Loucy (cell line): Measurements from ENCODE around the gene SLC38A7.

ENCODE experiments used
- H2AFZ ChIP-seq: fragments of 200-600 bp; sonication (generic); 2 replicates; pipeline ENCODE4 v1.6.0; 2016; ENCODE audit warnings: antibody characterized with exemption, mild to moderate bottlenecking, low read length, moderate library complexity
- H3F3A ChIP-seq: fragments of 200-600 bp; 2 replicates; pipeline ENCODE4 v1.6.0; 2016; ENCODE audit warnings: antibody characterized with exemption, low read depth, mild to moderate bottlenecking
- H3K27me3 ChIP-seq: fragments of 200-600 bp; sonication (generic); 2 replicates; pipeline ENCODE4 v1.6.1; 2014; ENCODE audit warnings: low read length, mild to moderate bottlenecking; ENCODE audit not compliant: insufficient read depth, poor library complexity, severe bottlenecking
- H3K36me3 ChIP-seq: fragments of 200-600 bp; sonication (generic); 2 replicates; pipeline ENCODE4 v1.6.1; 2016; ENCODE audit warnings: low read length; ENCODE audit not compliant: insufficient read depth
- H3K4me1 ChIP-seq: fragments of 200-600 bp; sonication (generic); 2 replicates; pipeline ENCODE4 v1.5.1; 2014; ENCODE audit warnings: low read length, mild to moderate bottlenecking; ENCODE audit not compliant: insufficient read depth, poor library complexity, severe bottlenecking
- H3K4me2 ChIP-seq: fragments of 200-600 bp; sonication (generic); 2 replicates; pipeline ENCODE4 v1.6.0; 2014; ENCODE audit warnings: antibody characterized with exemption, low read length, low read depth, mild to moderate bottlenecking; ENCODE audit not compliant: poor library complexity, severe bottlenecking
- H3K4me3 ChIP-seq: fragments of 200-600 bp; sonication (generic); 2 replicates; pipeline ENCODE4 v1.5.1; 2014; ENCODE audit warnings: low read length, mild to moderate bottlenecking, mixed read lengths; ENCODE audit not compliant: poor library complexity, severe bottlenecking
- H3K79me2 ChIP-seq: fragments of 200-600 bp; sonication (generic); 2 replicates; pipeline ENCODE4 v1.6.1; 2014; ENCODE audit warnings: low read length; ENCODE audit not compliant: insufficient read depth
- H3K9ac ChIP-seq: fragments of 200-600 bp; sonication (generic); 2 replicates; pipeline ENCODE4 v1.6.0; 2014; ENCODE audit warnings: mild to moderate bottlenecking, low read depth, low read length, moderate library complexity; ENCODE audit not compliant: poor library complexity, severe bottlenecking
- H3K9me2 ChIP-seq: fragments of 200-600 bp; sonication (generic); replicated peaks from 2 replicates; pipeline ENCODE4 v1.6.1; 2016; ENCODE audit warnings: low read depth, low read length, mixed read lengths
- H3K9me3 ChIP-seq: fragments of 200-600 bp; sonication (generic); 2 replicates; pipeline ENCODE4 v1.6.1; 2014; ENCODE audit warnings: mild to moderate bottlenecking, antibody characterized with exemption, low read length, low read depth; ENCODE audit not compliant: insufficient read depth
- H4K20me1 ChIP-seq: fragments of 200-600 bp; sonication (generic); 2 replicates; pipeline ENCODE4 v1.6.0; 2014; ENCODE audit warnings: antibody characterized with exemption, low read length, mild to moderate bottlenecking; ENCODE audit not compliant: insufficient read depth, poor library complexity, severe bottlenecking
- CTCF ChIP-seq: fragments of 200-600 bp; sonication (generic); conservative IDR thresholded peaks from 2 replicates; pipeline ENCODE4 v1.5.1; 2014; ENCODE audit warnings: mild to moderate bottlenecking, antibody characterized with exemption, low read length
- EZH2phosphoT487 ChIP-seq: fragments of 200-600 bp; IDR thresholded peaks from 2 replicates; pipeline ENCODE4 v1.6.1; 2018; ENCODE audit warnings: antibody characterized with exemption, mild to moderate bottlenecking, moderate library complexity, borderline replicate concordance

The SLC38A7 gene

GRCh38 chr16:58684001-58684353 lies 593 bp downstream of the SLC38A7 start:
- Histone ChIP-seq H3K4me3 (peak overlapping the region; percentile 94), H3K79me2 (no peaks in the 10 kb centered on the region), H4K20me1 (no peaks in the 10 kb centered on the region), H3K36me3 (no peaks in the 10 kb centered on the region), H3K9me3 (no peaks in the 10 kb centered on the region), H3K4me2 (peak overlapping the region; percentile 94), H3K27me3 (no peaks in the 10 kb centered on the region), H2AFZ (peak overlapping the region; percentile 100), H3K9me2 (no peaks in the 10 kb centered on the region), H3F3A (no peaks in the 10 kb centered on the region), H3K9ac (peak overlapping the region; percentile 69), H3K4me1 (peaks cover 11% of the 10 kb centered on the region)
- TF ChIP-seq EZH2phosphoT487, result no peak
- TF ChIP-seq CTCF, result no peak

DNA sequence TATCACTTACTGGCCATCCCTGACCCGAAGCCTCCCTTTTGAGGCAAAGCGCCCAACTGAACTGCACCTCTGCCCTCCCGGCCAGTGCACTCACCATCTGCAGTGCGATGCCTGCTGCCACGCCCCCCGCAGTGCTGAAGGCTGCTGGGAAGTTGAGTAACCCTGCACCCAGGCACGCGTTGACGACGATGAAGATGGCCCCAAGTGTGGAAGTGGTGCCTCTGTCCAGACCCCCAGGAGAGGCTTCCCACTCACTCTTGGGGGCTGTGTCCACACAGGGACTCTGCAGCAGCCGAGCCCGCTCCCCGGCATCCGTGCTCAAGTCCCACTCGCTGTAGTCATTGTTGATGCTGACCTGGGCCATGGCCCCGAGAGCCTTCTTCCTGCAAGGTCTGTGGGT lies 4.8 kb downstream of the SLC38A7 start:
- Histone ChIP-seq H3K27me3 (no peaks in the 10 kb centered on the region), H4K20me1 (no peaks in the 10 kb centered on the region), H3K36me3 (no peaks in the 10 kb centered on the region), H2AFZ (no peak overlapping the region), H3K4me2 (no peak overlapping the region), H3F3A (no peaks in the 10 kb centered on the region), H3K9ac (no peak overlapping the region), H3K9me3 (no peaks in the 10 kb centered on the region), H3K79me2 (no peaks in the 10 kb centered on the region), H3K4me3 (no peak overlapping the region), H3K9me2 (no peaks in the 10 kb centered on the region), H3K4me1 (peaks cover 11% of the 10 kb centered on the region)
- TF ChIP-seq EZH2phosphoT487 (no peak), CTCF (no peak)

DNA sequence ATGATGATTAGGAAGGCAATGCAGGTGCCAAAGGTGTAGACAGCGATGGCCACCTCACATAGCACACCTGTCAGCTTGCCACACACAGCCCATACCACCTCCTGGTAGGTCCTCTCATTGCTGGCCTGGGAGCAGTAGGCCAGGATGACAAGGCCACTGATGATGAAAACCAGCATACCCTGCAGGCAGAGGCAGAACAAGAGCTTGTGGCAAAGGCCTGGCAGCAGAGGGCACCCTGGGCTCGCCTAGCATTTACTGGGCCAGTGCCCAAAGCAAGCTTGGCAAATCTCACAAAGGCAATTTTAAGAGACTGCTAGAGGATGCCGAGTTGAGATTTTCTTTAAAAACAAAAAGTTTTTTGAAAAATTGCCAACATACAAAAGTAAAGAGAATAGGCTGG lies 5.9 kb downstream of the SLC38A7 start:
- Histone ChIP-seq H3K9ac (no peak overlapping the region), H3F3A (no peaks in the 10 kb centered on the region), H2AFZ (no peak overlapping the region), H3K9me2 (no peaks in the 10 kb centered on the region), H3K79me2 (no peaks in the 10 kb centered on the region), H3K36me3 (no peaks in the 10 kb centered on the region), H3K9me3 (no peaks in the 10 kb centered on the region), H3K4me2 (no peak overlapping the region), H3K27me3 (no peaks in the 10 kb centered on the region), H4K20me1 (no peaks in the 10 kb centered on the region), H3K4me3 (no peak overlapping the region), H3K4me1 (peaks cover 3% of the 10 kb centered on the region)
- TF ChIP-seq EZH2phosphoT487, result no peak
- TF ChIP-seq CTCF, result peak; percentile 48
